IMR-90 (cell line): ENCODE data around the gene TBC1D9. TPM values are rescaled to one million over a fixed set of nuclear protein-coding genes. Genes with fewer than 3 reads are reported as not detected.
"Not testable (repeated sequence)": the region's sequence is repeated elsewhere in the genome, so short reads cannot be mapped to it uniquely, and the experiment has no call there.

ENCODE experiments used
- ATAC-seq: fragments of 200-7000 bp; cut with Tn5 transposase; 2 replicates; pipeline ENCODE4 v1.9.1; 2020; ENCODE audit warnings: low read depth, mild to moderate bottlenecking, moderate library complexity
- BruUV-seq: library from RNA; stranded (reverse); fragments of 400-500 nt; replicated peaks from 2 replicates; lab custom pipeline; 2021; lab: Mats Ljungman, UMichigan
- CTCF ChIA-PET: fragments of 300-600 bp; formaldehyde crosslinking; extraction: SDS; loops from one replicate; lab custom pipeline; 2021; ENCODE audit warnings: antibody characterized with exemption; lab: Yijun Ruan, JAX
- POLR2A ChIA-PET: fragments of 300-600 bp; sonication (Branson Sonifier 250); formaldehyde crosslinking; loops from one replicate; lab custom pipeline; 2022; ENCODE audit warnings: antibody characterized with exemption; ENCODE audit not compliant: unreplicated experiment; lab: Charles Lee
- DNase-seq: peaks from one replicate; pipeline ENCODE4 v3.0.0; 2013
- H2AFZ ChIP-seq: replicated peaks from 2 replicates; pipeline ENCODE3; 2013; ENCODE audit warnings: low read length, mild to moderate bottlenecking; ENCODE audit not compliant: poor library complexity
- H2AK5ac ChIP-seq: 2 replicates; pipeline ENCODE4 v1.6.1; 2013; ENCODE audit warnings: low read depth, low read length, inconsistent platforms
- H2AK9ac ChIP-seq: replicated peaks from 2 replicates; pipeline ENCODE3; 2013; ENCODE audit warnings: mild to moderate bottlenecking, low read depth, low read length, moderate library complexity; ENCODE audit not compliant: poor library complexity
- H2BK120ac ChIP-seq: 2 replicates; pipeline ENCODE4 v1.6.1; 2013; ENCODE audit warnings: low read depth, low read length, inconsistent platforms
- H2BK15ac ChIP-seq: 3 replicates; pipeline ENCODE4 v1.6.1; 2013; ENCODE audit warnings: low read depth, low read length, inconsistent platforms
- H2BK20ac ChIP-seq: 2 replicates; pipeline ENCODE4 v1.6.1; 2013; ENCODE audit warnings: low read depth, mild to moderate bottlenecking, inconsistent platforms, low read length, moderate library complexity
- H2BK5ac ChIP-seq: 2 replicates; pipeline ENCODE4 v1.6.1; 2013; ENCODE audit warnings: mild to moderate bottlenecking, low read depth, low read length, inconsistent platforms; ENCODE audit not compliant: poor library complexity, severe bottlenecking
- H3K14ac ChIP-seq: replicated peaks from 2 replicates; pipeline ENCODE4 v1.6.1; 2013; ENCODE audit warnings: low read depth, low read length, inconsistent platforms
- H3K18ac ChIP-seq: 2 replicates; pipeline ENCODE4 v1.6.1; 2013; ENCODE audit warnings: low read depth, low read length, control low read depth
- H3K23ac ChIP-seq: 2 replicates; pipeline ENCODE4 v1.6.1; 2013; ENCODE audit warnings: low read depth, low read length, inconsistent platforms
- H3K27ac ChIP-seq: 2 replicates; pipeline ENCODE4 v1.5.1; 2013; ENCODE audit warnings: mild to moderate bottlenecking, control low read depth, low read length; ENCODE audit not compliant: insufficient read depth
- H3K27me3 ChIP-seq: 2 replicates; pipeline ENCODE4 v1.6.1; 2013; ENCODE audit warnings: low read length; ENCODE audit not compliant: control insufficient read depth, insufficient read depth
- H3K36me3 ChIP-seq: 2 replicates; pipeline ENCODE4 v1.6.1; 2013; ENCODE audit warnings: low read length, mixed read lengths; ENCODE audit not compliant: control insufficient read depth, insufficient read depth
- H3K4ac ChIP-seq: 2 replicates; pipeline ENCODE4 v1.6.1; 2013; ENCODE audit warnings: low read depth, low read length, inconsistent platforms
- H3K4me1 ChIP-seq: 2 replicates; pipeline ENCODE4 v1.6.1; 2013; ENCODE audit warnings: low read length, mixed read lengths; ENCODE audit not compliant: control insufficient read depth, insufficient read depth
- H3K4me2 ChIP-seq: 2 replicates; pipeline ENCODE4 v1.6.1; 2013; ENCODE audit warnings: low read depth, mild to moderate bottlenecking, control low read depth, low read length, moderate library complexity
- H3K4me3 ChIP-seq: 2 replicates; pipeline ENCODE4 v1.5.1; 2013; ENCODE audit warnings: low read depth, mild to moderate bottlenecking, control low read depth, low read length, moderate library complexity; ENCODE audit not compliant: insufficient read depth
- H3K56ac ChIP-seq: 2 replicates; pipeline ENCODE4 v1.6.1; 2013; ENCODE audit warnings: low read length, inconsistent platforms; ENCODE audit not compliant: insufficient read depth; ENCODE audit errors: extremely low read depth
- H3K79me1 ChIP-seq, 2 experiments: 2 replicates each; pipeline ENCODE4 v1.6.1; 2013; ENCODE audit warnings: low read length in 2 of 2, inconsistent platforms in 1 of 2, low read depth in 1 of 2
- H3K9ac ChIP-seq: 2 replicates; pipeline ENCODE4 v1.6.1; 2013; ENCODE audit warnings: low read depth, low read length, control low read depth
- H3K9me1 ChIP-seq: 2 replicates; pipeline ENCODE4 v1.6.1; 2013; ENCODE audit warnings: low read length, inconsistent platforms; ENCODE audit not compliant: insufficient read depth
- H3K9me3 ChIP-seq: 2 replicates; pipeline ENCODE4 v1.6.1; 2013; ENCODE audit warnings: low read length; ENCODE audit not compliant: control insufficient read depth, insufficient read depth
- H4K20me1 ChIP-seq: 2 replicates; pipeline ENCODE4 v1.6.1; 2013; ENCODE audit warnings: low read length, inconsistent platforms; ENCODE audit not compliant: insufficient read depth
- H4K5ac ChIP-seq: 2 replicates; pipeline ENCODE4 v1.6.1; 2013; ENCODE audit warnings: mild to moderate bottlenecking, low read depth, low read length, control low read depth
- H4K8ac ChIP-seq, 2 experiments: 2 replicates each; pipeline ENCODE4 v1.6.1; 2013; ENCODE audit warnings: low read depth in 2 of 2, low read length in 2 of 2, control low read depth in 1 of 2, inconsistent platforms in 1 of 2
- H4K91ac ChIP-seq: 2 replicates; pipeline ENCODE4 v1.6.1; 2013; ENCODE audit warnings: low read depth, low read length, inconsistent platforms; ENCODE audit not compliant: insufficient read depth
- WGBS, 2 experiments: methylation state at CpG; one replicate each; pipeline versions ENCODE4 v1.1.5 to v1.1.7; 2013; ENCODE audit warnings: missing lambda C conversion rate in 2 of 2; ENCODE audit not compliant: insufficient read length in 1 of 2; ENCODE audit errors: extremely low coverage in 2 of 2; 5-methylcytosine and 5-hydroxymethylcytosine counted together
- dilution Hi-C: fragments of 300-500 bp; cut with HindIII; formaldehyde crosslinking; loops from one replicate; pipeline ENCODE4 v1.14.3; 2018; ENCODE audit warnings: low sequenced_read_pairs; ENCODE audit not compliant: unreplicated experiment
- in situ Hi-C: fragments of 300-500 bp; cut with MboI; formaldehyde crosslinking; loops from 3 replicates; pipeline ENCODE4 v1.14.3; 2019; ENCODE audit warnings: low sequenced_read_pairs, inconsistent platforms, mixed read lengths
- intact Hi-C: fragments of 100-400 bp; cut with micrococcal nuclease; formaldehyde crosslinking; loops from 2 replicates; pipeline ENCODE4 v1.10.0; 2022
- polyA plus RNA-seq, 3 experiments: library from polyadenylated mRNA; depleted of rRNA; stranded (reverse); fragments of >200 nt; gene quantifications; 2 replicates each; pipeline ENCODE4 v1.2.3, GENCODE V29; 2012; ENCODE audit warnings: low replicate concordance in 1 of 3
- total RNA-seq: library from RNA; depleted of rRNA; stranded (reverse); fragments of >200 nt; gene quantifications from 2 replicates; pipeline ENCODE4 v1.2.3, GENCODE V29; 2012

Gene TBC1D9
- total and polyA plus RNA-seq, 2 of the 4 experiments (the other 2 are of a cell fraction): 11.7 to 15.2 TPM

- H3K9ac ChIP-seq, H3K23ac ChIP-seq, intact Hi-C loops, BruUV-seq, H2BK15ac ChIP-seq, H3K36me3 ChIP-seq, ATAC-seq, H3K4ac ChIP-seq, H4K5ac ChIP-seq, POLR2A ChIA-PET, H2BK120ac ChIP-seq, H3K4me2 ChIP-seq, H3K4me1 ChIP-seq, H3K27me3 ChIP-seq, H2BK20ac ChIP-seq, H3K4me3 ChIP-seq, H2BK5ac ChIP-seq, H4K8ac ChIP-seq, H4K91ac ChIP-seq, H2AFZ ChIP-seq, H3K14ac ChIP-seq, DNase-seq, H3K18ac ChIP-seq, H2AK5ac ChIP-seq, in situ Hi-C loops, H3K56ac ChIP-seq, H2AK9ac ChIP-seq, H3K27ac ChIP-seq, H3K9me3 ChIP-seq, dilution Hi-C loops: not testable (repeated sequence)
- H3K79me1 ChIP-seq: peaks cover 22 to 43% of the 10 kb centered on the region in 2 experiments
- peaks cover 10% of the 10 kb centered on the region; the same call in 1 of the 2 replicates for H4K20me1 ChIP-seq
- peaks cover 13% of the 10 kb centered on the region for H3K9me1 ChIP-seq
- CTCF ChIA-PET: interaction anchor here (1.3 kb wide), 1 partner anchor 10 kb away, joined by 3 read pairs; no protein-coding TSS in a partner anchor
- WGBS, 2 experiments: 100% methylated on average over 2 of the region's 7 CpGs; no CpG with 5 or more reads in 1 of the 2 experiments
Measured at GRCh38 chr4:140746546-140746945, 9.6 kb downstream of the TBC1D9 start.
